Ovary (tissue), 9 donors: ENCODE measurements around the gene KIF6. TPM values are rescaled to one million over a fixed set of nuclear protein-coding genes. Genes with fewer than 3 reads are reported as not detected.

Experiments
- DNase-seq, 5 donors: peaks; one replicate each; pipeline ENCODE4 v3.0.0-alpha.2; 2019 to 2020
- H3K27ac ChIP-seq, 2 donors: fragments of 200-600 bp; one replicate each; pipeline versions ENCODE4 v1.5.1 to v1.8.0; 2019 to 2022
- H3K27me3 ChIP-seq: fragments of 200-600 bp; one replicate; pipeline ENCODE4 v1.8.0; 2022
- H3K36me3 ChIP-seq: fragments of 200-600 bp; sonication (generic); one replicate; pipeline ENCODE4 v1.5.1; 2019
- H3K4me1 ChIP-seq: one replicate; pipeline ENCODE4 v1.8.1; 2013; ENCODE audit warnings: mild to moderate bottlenecking, moderate library complexity; ENCODE audit not compliant: insufficient read depth
- H3K4me3 ChIP-seq: fragments of 200-600 bp; sonication (generic); one replicate; pipeline ENCODE4 v1.5.1; 2017
- H3K9me3 ChIP-seq, 2 donors: fragments of 200-600 bp in 1 of 2; sonication (generic) in 1 of 2; one replicate each; pipeline versions ENCODE4 v1.5.1 to v1.8.1; 2013 to 2019; ENCODE audit warnings: mild to moderate bottlenecking in 1 of 2, moderate library complexity in 1 of 2
- CTCF ChIP-seq, 3 donors: fragments of 450-650 bp in 2 of 3; fragments of 200-600 bp in 1 of 3; IDR thresholded peaks; one replicate each; pipeline versions ENCODE4 v1.5.1 to v1.8.0; 2016 to 2022; ENCODE audit warnings: antibody characterized with exemption in 3 of 3, mild to moderate bottlenecking in 1 of 3
- EP300 ChIP-seq: sonication (generic); formaldehyde crosslinking; IDR thresholded peaks from one replicate; pipeline ENCODE4 v1.6.1; 2017; ENCODE audit warnings: antibody characterized with exemption
- POLR2A ChIP-seq: fragments of 450-650 bp; IDR thresholded peaks from one replicate; pipeline ENCODE4 v1.6.1; 2017; ENCODE audit warnings: antibody characterized with exemption, mild to moderate bottlenecking, moderate library complexity
- WGBS, 3 donors: extraction: QIAGEN DNeasy Blood & Tissue Kit in 1 of 3; methylation state at CpG; one replicate each; pipeline versions ENCODE4 v1.1.5 to v1.1.7; 2013 to 2017; 5-methylcytosine and 5-hydroxymethylcytosine counted together
- intact Hi-C, 4 donors: fragments of 100-400 bp; cut with DNase I; formaldehyde crosslinking; loops; one replicate each; pipeline versions ENCODE4 v1.11.0 to v1.15.1; 2022 to 2023
- polyA plus RNA-seq, 2 donors: library from polyadenylated mRNA; stranded (reverse); fragments of 200-250 nt in 1 of 2; fragments of 350-450 nt in 1 of 2; fragmentation: Illumina TruSeq in 1 of 2; extraction: RNeasy Lipid Tissue Mini Kit (QIAGEN cat#74804) in 1 of 2; gene quantifications; one replicate each; pipeline ENCODE4 v1.2.3, GENCODE V29; 2013 to 2014
- total RNA-seq, 7 donors: library from RNA; depleted of rRNA in 2 of 7; stranded (reverse); fragments of >200 nt in 2 of 7; fragmentation: NEBNext Ultra II Directional in 3 of 7; extraction: Animal tissue kit (Norgen Biotek cat#: 25700) in 3 of 7; gene quantifications; one replicate each; pipeline versions ENCODE4 v1.1.0 to v1.2.4, GENCODE V29; 2016 to 2023
- donor health status: DM: no; HTN: no; CAD: no; lungs with moderate emphysema.
- donor health status: DM: no; HTN: no; CAD: no.
- donor health status: Bipolar disorder and iron deficiency.
- donor health status: DM: yes; HTN: yes; CAD: no.
- donor health status: DM: no; HTN: no; CAD: no.
- donor health status: DM: yes; HTN: yes; CAD: no.

KIF6 gene
- total and polyA plus RNA-seq, 9 donors: 0.12 to 2.1 (median 0.82) TPM

DNA sequence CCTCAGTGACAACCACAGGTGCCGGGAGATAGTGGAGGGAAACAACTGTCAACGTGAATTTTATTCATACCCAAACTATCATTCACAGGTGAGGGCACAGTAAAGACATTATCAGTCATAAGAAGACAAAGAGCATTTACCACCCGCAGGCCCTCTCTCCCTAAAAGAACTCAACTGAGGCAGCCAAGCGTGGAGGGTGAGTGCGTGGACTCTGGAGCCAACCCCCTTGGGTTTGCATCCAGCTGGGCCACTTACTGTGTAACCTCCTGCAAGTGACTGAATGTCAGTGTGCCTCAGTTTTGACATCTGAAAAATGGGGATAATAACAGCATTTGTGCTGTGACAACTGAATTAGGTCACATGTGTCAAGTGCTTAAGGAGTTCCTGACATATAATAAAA, 332.1 kb downstream of the KIF6 start:
- no peaks in the 10 kb centered on the region for H3K9me3 ChIP-seq
- TF ChIP-seq POLR2A (no peak), CTCF (IDR thresholded peaks at IDR 0.05) (no peak), EP300 (no peak)
- WGBS, 3 donors: 62 to 81% (median 73%) methylated on average over 5 of the region's 5 CpGs
- H3K27me3 ChIP-seq: no peaks in the 10 kb centered on the region
- no peak overlapping the region for H3K27ac ChIP-seq
- H3K4me3 ChIP-seq: no peak overlapping the region
- no peaks in the 10 kb centered on the region for H3K4me1 ChIP-seq
- no peaks in the 10 kb centered on the region for H3K36me3 ChIP-seq
- no peak for DNase-seq
- intact Hi-C loops: no loop called here

GRCh38 chr6:39391182-39391581, 334.0 kb downstream of the KIF6 start:
- H3K4me1 ChIP-seq: no peaks in the 10 kb centered on the region
- 95 to 99% (median 97%) methylated on average over 8 of the region's 8 CpGs for WGBS, 3 donors
- H3K9me3 ChIP-seq: no peaks in the 10 kb centered on the region
- no peaks in the 10 kb centered on the region for H3K36me3 ChIP-seq
- no peak for DNase-seq
- H3K27me3 ChIP-seq: no peaks in the 10 kb centered on the region
- no peak overlapping the region for H3K27ac ChIP-seq
- no peak for TF ChIP-seq CTCF (IDR thresholded peaks at IDR 0.05)
- TF ChIP-seq POLR2A: no peak
- no peak overlapping the region for H3K4me3 ChIP-seq
- intact Hi-C loops: no loop called here

- no peak for DNase-seq
- TF ChIP-seq POLR2A: no peak
- no peak for TF ChIP-seq EP300
- no peak for TF ChIP-seq CTCF (IDR thresholded peaks at IDR 0.05)
- WGBS, 3 donors: 32 to 54% (median 41%) methylated on average over 3 of the region's 3 CpGs
Observed at GRCh38 chr6:39389484-39389767, 335.8 kb downstream of the KIF6 start.

DNA sequence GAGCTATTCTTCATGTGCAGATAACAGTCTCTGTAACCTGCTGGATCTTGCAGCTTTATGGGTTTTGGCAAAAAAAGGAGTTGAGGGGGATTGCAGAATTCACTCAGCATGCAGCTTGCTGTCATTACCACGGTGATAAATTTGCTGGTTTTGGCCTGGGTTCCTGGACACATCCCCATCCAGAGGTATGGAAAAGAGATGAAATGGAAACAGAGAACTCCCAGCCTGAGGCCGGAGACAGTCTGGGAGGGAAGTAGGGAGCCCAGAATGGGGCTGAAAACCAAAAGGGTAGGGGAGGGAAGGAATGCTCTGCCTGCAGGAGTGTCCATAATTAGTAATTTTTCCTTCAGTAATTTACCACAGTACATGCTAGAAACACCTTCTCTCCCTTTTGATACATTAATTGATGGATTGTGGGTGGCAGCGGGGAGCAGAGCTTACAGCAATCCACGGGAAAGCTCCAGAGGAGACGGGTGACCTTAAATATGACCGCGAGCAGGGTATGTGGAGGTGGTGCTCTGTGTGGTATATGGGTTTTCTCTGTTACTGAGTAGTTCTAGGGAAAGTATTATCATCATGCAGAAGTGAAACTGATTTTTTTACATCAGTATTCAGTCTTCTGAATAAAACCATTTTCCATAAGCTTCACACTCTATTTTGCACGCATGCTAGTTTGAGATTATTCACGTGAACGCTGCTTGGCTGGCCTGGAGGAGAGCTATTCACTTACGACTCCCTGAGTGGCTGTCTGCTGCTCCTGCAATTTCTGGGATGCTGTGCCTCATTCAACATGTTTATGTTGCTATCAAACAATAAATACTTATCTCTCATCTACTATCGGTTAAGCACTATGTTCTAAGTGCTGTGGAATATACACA, 336.4 kb downstream of the KIF6 start:
- no peak for DNase-seq
- H3K27me3 ChIP-seq: no peaks in the 10 kb centered on the region
- no peak overlapping the region for H3K27ac ChIP-seq
- WGBS, 3 donors: 41 to 57% (median 45%) methylated on average over 12 of the region's 12 CpGs
- intact Hi-C loops: no loop called here
- no peaks in the 10 kb centered on the region for H3K4me1 ChIP-seq
- H3K36me3 ChIP-seq: no peaks in the 10 kb centered on the region
- no peak overlapping the region for H3K4me3 ChIP-seq
- TF ChIP-seq CTCF (IDR thresholded peaks at IDR 0.05) (no peak), EP300 (no peak), POLR2A (no peak)
- H3K9me3 ChIP-seq: no peaks in the 10 kb centered on the region

More at GRCh38 chr6:39389484-39389767, 335.8 kb downstream of the KIF6 start:
- Histone ChIP-seq H3K27ac (no peak overlapping the region), H3K36me3 (no peaks in the 10 kb centered on the region), H3K4me1 (no peaks in the 10 kb centered on the region), H3K27me3 (no peaks in the 10 kb centered on the region), H3K9me3 (no peaks in the 10 kb centered on the region), H3K4me3 (no peak overlapping the region)
- intact Hi-C loops: no loop called here
